ENCODE measurements around the gene RPS14. TPM values are rescaled to one million over a fixed set of nuclear protein-coding genes. Genes with fewer than 3 reads are reported as not detected.

Gene RPS14
- total and polyA plus RNA-seq, 2 of the 8 experiments (the other 6 are each of a cell fraction or from before 2014, with no cell fraction given), result 2,548 to 6,423 TPM

GRCh38 chr5:150469718-150470469 lies 20.4 kb upstream of the RPS14 start:
- no peak overlapping the region for H2BK20ac ChIP-seq (ENCODE audit: low read length)
- H3K36me3 ChIP-seq (ENCODE audit: control insufficient read depth in 2 of 4, insufficient read depth in 4 of 4, low read length in 3 of 4), result no peaks in the 10 kb centered on the region
- H3K23ac ChIP-seq (ENCODE audit: insufficient read length), result no peak overlapping the region
- peaks cover 0 to 19% (median 10%) of the 10 kb centered on the region in 4 experiments; a peak in 6 of 7 replicates for H3K4me1 ChIP-seq (replicated peaks in 1 of 4; ENCODE audit: control insufficient read depth in 3 of 4, insufficient read depth in 4 of 4, low read length in 3 of 4)
- DNase-seq (ENCODE audit: low read depth in 1 of 2, low spot score in 2 of 2) (no peak), FAIRE-seq (no peak)
- ChIA-PET CTCF (ENCODE audit: partially characterized antibody) (interaction anchor here (0.6 to 1.3 kb wide), 4 partner anchors 20 to 184 kb away, joined by 3 to 4 read pairs (median 3); no protein-coding TSS in a partner anchor), POLR2A (ENCODE audit: partially characterized antibody) (interaction anchor here (0.9 to 1.0 kb wide), 3 partner anchors 12 to 21 kb away, joined by 3 to 5 read pairs (median 4); no protein-coding TSS in a partner anchor)
- H3K79me1 ChIP-seq (ENCODE audit: low read depth, low read length), result no peaks in the 10 kb centered on the region
- TF ChIP-seq CHD1 (IDR thresholded peaks at IDR 0.05; ENCODE audit: low read depth, low read length) (no peak), TAF1 (IDR thresholded peaks at IDR 0.05; ENCODE audit: low read depth, low read length) (no peak), CBX5 (IDR thresholded peaks at IDR 0.05; ENCODE audit: low read depth, low read length) (no peak), RBBP5 (IDR thresholded peaks at IDR 0.05; ENCODE audit: borderline replicate concordance, low read depth, low read length) (no peak), CHD2 (IDR thresholded peaks at IDR 0.05; ENCODE audit: low read length) (no peak), RXRA (IDR thresholded peaks at IDR 0.05; ENCODE audit: insufficient read depth, low read depth, low read length) (no peak), HDAC6 (IDR thresholded peaks at IDR 0.05; ENCODE audit: low read depth, low read length) (no peak), POLR2A (IDR thresholded peaks at IDR 0.05; ENCODE audit: control extremely low read depth in 1 of 2, low read depth in 2 of 2, low read length in 2 of 2) (no peak), KDM5A (IDR thresholded peaks at IDR 0.05; ENCODE audit: low read length) (no peak), BCL11A (IDR thresholded peaks at IDR 0.05; ENCODE audit: low read depth in 2 of 2, low read length in 2 of 2) (no peak), TAF7 (optimal IDR thresholded peaks at IDR 0.05; ENCODE audit: borderline replicate concordance, low read depth, low read length) (no peak)
- H2AK5ac ChIP-seq (ENCODE audit: low read depth, low read length), result no peak overlapping the region
- H3K9me3 ChIP-seq (ENCODE audit: insufficient read depth in 2 of 2, low read depth in 1 of 2, low read length in 1 of 2), result no peaks in the 10 kb centered on the region
- H4K91ac ChIP-seq (replicated peaks; ENCODE audit: insufficient read length, low read length), result no peak overlapping the region
- H2BK15ac ChIP-seq (ENCODE audit: low read length), result no peak overlapping the region
- H4K5ac ChIP-seq (ENCODE audit: insufficient read length, low read depth, low read length), result no peak overlapping the region
- H3K23me2 ChIP-seq (ENCODE audit: low read depth, low read length), result peaks cover 2% of the 10 kb centered on the region; the same call in 1 of the 2 replicates
- H3K14ac ChIP-seq (ENCODE audit: insufficient read length), result no peak overlapping the region
- H3K79me2 ChIP-seq (ENCODE audit: control insufficient read depth in 1 of 2, insufficient read depth in 2 of 2, low read length in 2 of 2), result no peaks in the 10 kb centered on the region
- no peaks in the 10 kb centered on the region for H4K20me1 ChIP-seq (replicated peaks in 1 of 2; ENCODE audit: control insufficient read depth in 1 of 2, insufficient read depth in 2 of 2, low read length in 2 of 2)
- H2BK120ac ChIP-seq (replicated peaks; ENCODE audit: low read depth, low read length), result no peak overlapping the region
- H3K27me3 ChIP-seq (replicated peaks in 1 of 4; ENCODE audit: control insufficient read depth in 3 of 4, extremely low read depth in 1 of 4, insufficient read depth in 3 of 4, low read length in 3 of 4), result no peaks in the 10 kb centered on the region
- H2AFZ ChIP-seq (ENCODE audit: low read length), result no peak overlapping the region
- no peak overlapping the region for H3K4me2 ChIP-seq (ENCODE audit: insufficient read depth in 1 of 2, low read depth in 2 of 2, low read length in 2 of 2)
- H3K9ac ChIP-seq (replicated peaks in 1 of 4; ENCODE audit: extremely low read depth in 1 of 4, low read depth in 3 of 4, low read length in 3 of 4), result no peak overlapping the region
- no peak overlapping the region for H2BK5ac ChIP-seq (ENCODE audit: low read depth, low read length)
- 93% methylated on average over 6 of the region's 6 CpGs; no CpG with 5 or more reads in 1 of the 2 experiments for WGBS, 2 experiments (ENCODE audit: extremely low coverage in 1 of 2, insufficient coverage in 1 of 2, insufficient read length in 1 of 2, insufficient replicate concordance in 2 of 2, low coverage in 1 of 2, low lambda C conversion rate in 2 of 2, missing lambda C conversion rate in 1 of 2)
- no peak overlapping the region for H3K4me3 ChIP-seq (ENCODE audit: extremely low read depth in 1 of 4, insufficient read depth in 2 of 4, low read depth in 3 of 4, low read length in 4 of 4)
- no peak overlapping the region for H3K27ac ChIP-seq (ENCODE audit: low read depth, low read length)
- H3K18ac ChIP-seq (ENCODE audit: extremely low read depth, low read length), result no peak overlapping the region
- no peak overlapping the region for H3K56ac ChIP-seq (replicated peaks; ENCODE audit: insufficient read length, low read depth, low read length)
- H3K4ac ChIP-seq (replicated peaks; ENCODE audit: insufficient read length, low read depth, low read length), result no peak overlapping the region
- H4K8ac ChIP-seq (ENCODE audit: extremely low read depth, insufficient read depth, low read length), result no peak overlapping the region
- H2BK12ac ChIP-seq (ENCODE audit: low read depth, low read length), result no peak overlapping the region
